SK-N-SH (cell line): ENCODE results near the gene PDE11A. TPM values are rescaled to one million over a fixed set of nuclear protein-coding genes. Genes with fewer than 3 reads are reported as not detected.

Experiments used
- CTCF ChIA-PET: fragments of 300-600, 350-600 bp; formaldehyde crosslinking; extraction: SDS; loops from one replicate; lab custom pipeline; 2021; lab: Yijun Ruan, JAX
- POLR2A ChIA-PET: fragments of 350-600 bp; sonication (Branson Sonifier 250); formaldehyde crosslinking; extraction: SDS; loops from one replicate; lab custom pipeline; 2020; ENCODE audit warnings: antibody characterized with exemption, inconsistent platforms; lab: Yijun Ruan, JAX
- DNase-seq: peaks from one replicate; pipeline ENCODE4 v3.0.0; 2012
- H2AFZ ChIP-seq: fragments of 200-600 bp; sonication (generic); 2 replicates; pipeline ENCODE4 v1.8.1; 2016; ENCODE audit warnings: antibody characterized with exemption, mild to moderate bottlenecking, low read depth
- H3F3A ChIP-seq: fragments of 200-600 bp; sonication (generic); replicated peaks from 2 replicates; pipeline ENCODE3; 2016; ENCODE audit warnings: antibody characterized with exemption, mild to moderate bottlenecking; ENCODE audit not compliant: insufficient read depth
- H3K27ac ChIP-seq, 2 experiments: fragments of 200-500 bp in 1 of 2; fragments of 200-600 bp in 1 of 2; sonication (Bioruptor generic) in 1 of 2; sonication (generic), shearing (Covaris generic) in 1 of 2; 2 replicates each; pipeline versions ENCODE4 v1.5.1 to v1.6.1; 2014 to 2016; ENCODE audit warnings: low read depth in 2 of 2, inconsistent platforms in 1 of 2, low read length in 1 of 2, mild to moderate bottlenecking in 1 of 2, mixed read lengths in 1 of 2
- H3K27me3 ChIP-seq: fragments of 200-600 bp; sonication (generic), shearing (Covaris generic); 2 replicates; pipeline ENCODE4 v1.6.1; 2016; ENCODE audit warnings: mixed run types; ENCODE audit not compliant: insufficient read depth
- H3K36me3 ChIP-seq, 2 experiments: fragments of 200-500 bp in 1 of 2; fragments of 200-600 bp in 1 of 2; sonication (Bioruptor generic) in 1 of 2; sonication (generic) in 1 of 2; replicated peaks in 1 of 2; 2 replicates each; pipeline versions ENCODE3 to v1.5.1; 2014 to 2016; ENCODE audit warnings: low read length in 1 of 2, mild to moderate bottlenecking in 1 of 2; ENCODE audit not compliant: insufficient read depth in 2 of 2, control insufficient read depth in 1 of 2
- H3K4me1 ChIP-seq, 2 experiments: fragments of 200-500 bp in 1 of 2; fragments of 200-600 bp in 1 of 2; sonication (Bioruptor generic) in 1 of 2; sonication (generic), shearing (Covaris generic) in 1 of 2; 2 replicates each; pipeline versions ENCODE4 v1.5.1 to v1.6.1; 2014 to 2016; ENCODE audit warnings: low read depth in 1 of 2, low read length in 1 of 2, mixed run types in 1 of 2; ENCODE audit not compliant: insufficient read depth in 2 of 2, control insufficient read depth in 1 of 2
- H3K4me2 ChIP-seq: fragments of 200-600 bp; sonication (generic), shearing (Covaris generic); 2 replicates; pipeline ENCODE4 v1.6.1; 2017; ENCODE audit warnings: mixed run types
- H3K4me3 ChIP-seq, 2 experiments: fragments of 200-500 bp in 1 of 2; fragments of 200-600 bp in 1 of 2; sonication (Bioruptor generic) in 1 of 2; sonication (generic), shearing (Covaris generic) in 1 of 2; 2 replicates each; pipeline versions ENCODE4 v1.5.1 to v1.8.1; 2014 to 2016; ENCODE audit warnings: low read depth in 2 of 2, inconsistent platforms in 1 of 2, low read length in 1 of 2, mild to moderate bottlenecking in 1 of 2, mixed read lengths in 1 of 2, moderate library complexity in 1 of 2
- H3K79me2 ChIP-seq: fragments of 200-600 bp; sonication (generic); 2 replicates; pipeline ENCODE4 v1.8.1; 2017; ENCODE audit warnings: mild to moderate bottlenecking; ENCODE audit not compliant: insufficient read depth
- H3K9ac ChIP-seq: fragments of 200-600 bp; sonication (generic); 2 replicates; pipeline ENCODE4 v1.6.1; 2017; ENCODE audit warnings: mixed run types
- H3K9me2 ChIP-seq: fragments of 200-600 bp; sonication (generic); 2 replicates; pipeline ENCODE4 v1.6.1; 2017; ENCODE audit warnings: mixed run types
- H3K9me3 ChIP-seq: fragments of 200-600 bp; sonication (generic); 2 replicates; pipeline ENCODE4 v1.6.1; 2017; ENCODE audit warnings: mixed run types, mild to moderate bottlenecking, moderate library complexity
- H4K20me1 ChIP-seq: fragments of 200-600 bp; sonication (generic); 2 replicates; pipeline ENCODE4 v1.6.1; 2017; ENCODE audit warnings: mild to moderate bottlenecking, mixed run types; ENCODE audit not compliant: insufficient read depth
- FOSL2 ChIP-seq: IDR thresholded peaks from 2 replicates; pipeline ENCODE4 v1.4.0; 2012; ENCODE audit warnings: low read depth, mild to moderate bottlenecking, moderate library complexity, borderline replicate concordance
- MXI1 ChIP-seq: IDR thresholded peaks from 2 replicates; pipeline ENCODE4 v1.6.1; 2012; ENCODE audit warnings: mild to moderate bottlenecking, low read depth, low read length, improper control_type of control experiment
- NFIC ChIP-seq: IDR thresholded peaks from 2 replicates; pipeline ENCODE4 v1.4.0; 2012; ENCODE audit warnings: borderline replicate concordance
- NRF1 ChIP-seq: IDR thresholded peaks from 2 replicates; pipeline ENCODE4 v1.6.1; 2012; ENCODE audit warnings: low read depth, mild to moderate bottlenecking, low read length
- POLR2AphosphoS5 ChIP-seq: IDR thresholded peaks from 2 replicates; pipeline ENCODE4 v1.6.1; 2012; ENCODE audit warnings: low read depth, low read length
- RAD21 ChIP-seq: IDR thresholded peaks from 2 replicates; pipeline ENCODE4 v1.6.1; 2012; ENCODE audit warnings: mild to moderate bottlenecking, low read length
- WGBS: methylation state at CpG from one replicate; pipeline ENCODE4 v1.1.6; 2017; ENCODE audit warnings: low lambda C conversion rate; 5-methylcytosine and 5-hydroxymethylcytosine counted together
- polyA plus RNA-seq, 3 experiments: library from polyadenylated mRNA; depleted of rRNA; stranded (reverse); fragments of >200 nt; gene quantifications; 2 replicates each; pipeline ENCODE4 v1.2.3, GENCODE V29; 2012
- TF ChIP-seq, protein P1 (sequence below): IDR thresholded peaks from 2 replicates; pipeline ENCODE4 v1.4.0; 2012; ENCODE audit warnings: low read depth, borderline replicate concordance
- TF ChIP-seq, protein P2 (sequence below): IDR thresholded peaks from 2 replicates; pipeline ENCODE4 v1.4.0; 2012; ENCODE audit warnings: low read depth

The PDE11A gene
- polyA plus RNA-seq, 1 of the 3 experiments (the other 2 are of a cell fraction) = 0.10 TPM

DNA sequence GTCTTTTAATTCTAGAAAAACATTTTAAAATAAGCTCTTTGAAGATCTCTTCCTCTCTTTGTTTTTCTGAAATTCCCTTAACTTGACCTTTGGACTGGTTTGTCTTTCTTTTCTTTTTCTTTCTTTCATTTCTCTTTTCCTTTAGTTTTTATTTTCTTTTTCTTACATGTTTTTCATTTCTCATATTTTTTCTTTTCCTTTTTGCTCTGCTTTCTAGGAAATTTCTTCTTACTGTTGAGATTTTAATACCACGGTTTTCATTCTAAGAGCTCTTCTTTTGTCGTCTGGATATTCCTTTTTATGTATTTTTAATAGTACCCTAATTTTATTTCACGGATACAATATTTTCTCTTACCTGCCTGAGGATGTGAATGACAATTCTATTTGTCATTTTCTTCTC lies 342.2 kb downstream of the PDE11A start:
- CTCF ChIA-PET = interaction anchor here (0.6 to 2.6 kb wide), 8 partner anchors 8 to 566 kb away, joined by 3 to 17 read pairs (median 4); no protein-coding TSS in a partner anchor
- Histone ChIP-seq H3K4me3 (no peak overlapping the region), H3K27me3 (no peaks in the 10 kb centered on the region), H3K79me2 (no peaks in the 10 kb centered on the region), H3K4me2 (no peak overlapping the region), H3K9me3 (no peaks in the 10 kb centered on the region), H3K27ac (no peak overlapping the region), H3K4me1 (peaks cover 0 to 5% of the 10 kb centered on the region in 2 experiments; a peak in 1 of 4 replicates), H3K36me3 (no peaks in the 10 kb centered on the region), H3K9ac (no peak overlapping the region), H2AFZ (no peak overlapping the region), H4K20me1 (no peaks in the 10 kb centered on the region), H3K9me2 (no peaks in the 10 kb centered on the region), H3F3A (no peaks in the 10 kb centered on the region)
- DNase-seq = no peak
- TF ChIP-seq MXI1 = no peak
- WGBS = 61% methylated on average over 3 of the region's 3 CpGs
- POLR2A ChIA-PET = no interaction called here

DNA sequence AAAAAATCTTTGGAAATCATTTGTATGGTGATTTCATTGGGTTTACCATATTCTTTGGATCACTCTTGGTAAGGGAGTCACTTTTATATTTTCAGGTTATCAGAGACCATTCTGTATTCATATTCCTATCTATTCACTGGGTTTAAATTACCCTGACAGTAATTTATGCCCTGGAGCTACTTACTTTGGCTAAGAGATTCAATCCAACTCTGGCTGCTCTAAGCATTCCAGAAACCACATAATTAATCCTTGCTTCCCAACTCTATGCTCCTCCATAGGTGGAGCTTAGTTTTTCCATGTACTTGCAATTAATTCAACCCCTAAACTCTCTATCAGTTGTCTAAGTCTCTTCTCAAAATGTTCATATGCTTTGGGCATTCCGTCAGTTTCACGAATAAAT lies 343.7 kb downstream of the PDE11A start:
- H3K9ac ChIP-seq = no peak overlapping the region
- CTCF ChIA-PET = interaction anchor here (0.5 to 2.6 kb wide), 7 partner anchors 10 to 564 kb away, joined by 3 to 17 read pairs (median 4); no protein-coding TSS in a partner anchor
- peaks cover 0 to 7% of the 10 kb centered on the region in 2 experiments; a peak in 1 of 4 replicates for H3K4me1 ChIP-seq
- H3K27me3 ChIP-seq = no peaks in the 10 kb centered on the region
- no peak overlapping the region for H2AFZ ChIP-seq
- H3K79me2 ChIP-seq = no peaks in the 10 kb centered on the region
- WGBS = 95% methylated on average over 2 of the region's 2 CpGs
- H3K4me2 ChIP-seq = no peak overlapping the region
- H3K36me3 ChIP-seq = no peaks in the 10 kb centered on the region
- no peak overlapping the region for H3K27ac ChIP-seq
- no peaks in the 10 kb centered on the region for H3F3A ChIP-seq
- H3K4me3 ChIP-seq = no peak overlapping the region
- POLR2A ChIA-PET = interaction anchor here (0.6 kb wide), 1 partner anchor 22 kb away, joined by 3 read pairs; no protein-coding TSS in a partner anchor
- no peak for TF ChIP-seq POLR2AphosphoS5
- no peak for TF ChIP-seq RAD21
- TF ChIP-seq, protein P1, sequence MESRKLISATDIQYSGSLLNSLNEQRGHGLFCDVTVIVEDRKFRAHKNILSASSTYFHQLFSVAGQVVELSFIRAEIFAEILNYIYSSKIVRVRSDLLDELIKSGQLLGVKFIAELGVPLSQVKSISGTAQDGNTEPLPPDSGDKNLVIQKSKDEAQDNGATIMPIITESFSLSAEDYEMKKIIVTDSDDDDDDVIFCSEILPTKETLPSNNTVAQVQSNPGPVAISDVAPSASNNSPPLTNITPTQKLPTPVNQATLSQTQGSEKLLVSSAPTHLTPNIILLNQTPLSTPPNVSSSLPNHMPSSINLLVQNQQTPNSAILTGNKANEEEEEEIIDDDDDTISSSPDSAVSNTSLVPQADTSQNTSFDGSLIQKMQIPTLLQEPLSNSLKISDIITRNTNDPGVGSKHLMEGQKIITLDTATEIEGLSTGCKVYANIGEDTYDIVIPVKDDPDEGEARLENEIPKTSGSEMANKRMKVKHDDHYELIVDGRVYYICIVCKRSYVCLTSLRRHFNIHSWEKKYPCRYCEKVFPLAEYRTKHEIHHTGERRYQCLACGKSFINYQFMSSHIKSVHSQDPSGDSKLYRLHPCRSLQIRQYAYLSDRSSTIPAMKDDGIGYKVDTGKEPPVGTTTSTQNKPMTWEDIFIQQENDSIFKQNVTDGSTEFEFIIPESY = no peak
- TF ChIP-seq, protein P2, sequence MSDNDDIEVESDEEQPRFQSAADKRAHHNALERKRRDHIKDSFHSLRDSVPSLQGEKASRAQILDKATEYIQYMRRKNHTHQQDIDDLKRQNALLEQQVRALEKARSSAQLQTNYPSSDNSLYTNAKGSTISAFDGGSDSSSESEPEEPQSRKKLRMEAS = no peak
- no peak for TF ChIP-seq NRF1
- no peak for TF ChIP-seq NFIC
- no peaks in the 10 kb centered on the region for H4K20me1 ChIP-seq
- no peaks in the 10 kb centered on the region for H3K9me2 ChIP-seq
- H3K9me3 ChIP-seq = no peaks in the 10 kb centered on the region
- no peak for DNase-seq

DNA sequence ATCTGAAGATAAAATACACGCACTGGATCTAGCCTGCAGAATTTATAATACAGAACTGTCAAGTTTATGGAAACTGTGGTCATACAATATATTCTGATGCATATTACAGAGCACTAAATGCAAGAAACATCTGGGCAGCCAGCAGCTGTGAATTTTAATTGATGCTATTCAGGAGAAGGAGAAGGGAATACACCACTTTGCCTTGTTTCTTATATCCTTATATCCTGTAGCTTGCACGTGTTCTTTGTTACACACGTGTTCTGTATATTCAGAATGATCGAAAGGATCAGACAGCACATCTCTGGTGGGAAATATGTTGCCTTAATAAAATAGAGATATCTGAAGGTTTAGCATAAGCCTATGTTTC lies 344.2 kb downstream of the PDE11A start:
- Histone ChIP-seq H2AFZ (no peak overlapping the region), H3K4me1 (peaks cover 0 to 7% of the 10 kb centered on the region in 2 experiments; a peak in 1 of 4 replicates), H3K9me2 (no peaks in the 10 kb centered on the region), H3K9me3 (no peaks in the 10 kb centered on the region), H3K27me3 (no peaks in the 10 kb centered on the region), H3K4me2 (no peak overlapping the region), H3K27ac (no peak overlapping the region), H3K9ac (no peak overlapping the region), H3K4me3 (no peak overlapping the region), H3K36me3 (no peaks in the 10 kb centered on the region), H4K20me1 (no peaks in the 10 kb centered on the region), H3K79me2 (no peaks in the 10 kb centered on the region), H3F3A (no peaks in the 10 kb centered on the region)
- TF ChIP-seq FOSL2 = no peak
- WGBS = 57% methylated on average over 4 of the region's 4 CpGs
- ChIA-PET CTCF (interaction anchor here (0.5 to 2.6 kb wide), 10 partner anchors 8 to 578 kb away, joined by 3 to 17 read pairs (median 4); no protein-coding TSS in a partner anchor), POLR2A (no interaction called here)
- no peak for DNase-seq
